GM23338 (cell line): ENCODE results near the gene GPR108. TPM values are rescaled to one million over a fixed set of nuclear protein-coding genes. Genes with fewer than 3 reads are reported as not detected.

Experiments
- ATAC-seq: fragments of 200-7000 bp; cut with Tn5 transposase; 3 replicates; pipeline ENCODE4 v1.9.1; 2020
- DNase-seq: peaks from one replicate; pipeline ENCODE4 v3.0.0-alpha.2; 2015; ENCODE audit warnings: low spot score
- H2AFZ ChIP-seq: fragments of 200-600 bp; sonication (generic); 2 replicates; pipeline ENCODE4 v1.8.0; 2016; ENCODE audit warnings: antibody characterized with exemption, mild to moderate bottlenecking, moderate library complexity
- H3F3A ChIP-seq: fragments of 200-600 bp; sonication (generic); replicated peaks from 2 replicates; pipeline ENCODE4 v1.8.0; 2017; ENCODE audit warnings: antibody characterized with exemption, mixed run types, low read depth
- H3K27ac ChIP-seq: fragments of 200-600 bp; sonication (generic); 2 replicates; pipeline ENCODE4 v1.6.1; 2016; ENCODE audit warnings: low read depth
- H3K27me3 ChIP-seq: fragments of 200-600 bp; sonication (generic); 2 replicates; pipeline ENCODE4 v1.8.0; 2016; ENCODE audit warnings: mild to moderate bottlenecking, mixed run types, moderate library complexity; ENCODE audit not compliant: insufficient read depth
- H3K36me3 ChIP-seq: fragments of 200-600 bp; sonication (generic); 2 replicates; pipeline ENCODE4 v1.8.0; 2016; ENCODE audit warnings: mild to moderate bottlenecking; ENCODE audit not compliant: insufficient read depth
- H3K4me1 ChIP-seq: fragments of 200-600 bp; sonication (generic); 2 replicates; pipeline ENCODE4 v1.8.0; 2016; ENCODE audit warnings: mild to moderate bottlenecking, moderate library complexity; ENCODE audit not compliant: insufficient read depth
- H3K4me2 ChIP-seq: fragments of 200-600 bp; sonication (generic); 2 replicates; pipeline ENCODE4 v1.7.1; 2017; ENCODE audit warnings: mixed run types
- H3K4me3 ChIP-seq: fragments of 200-600 bp; sonication (generic); 2 replicates; pipeline ENCODE4 v1.6.1; 2016; ENCODE audit warnings: mixed run types
- H3K79me2 ChIP-seq: fragments of 200-600 bp; sonication (generic); replicated peaks from 2 replicates; pipeline ENCODE4 v1.8.0; 2017; ENCODE audit warnings: mild to moderate bottlenecking; ENCODE audit not compliant: insufficient read depth
- H3K9me2 ChIP-seq: fragments of 200-600 bp; sonication (generic); 2 replicates; pipeline ENCODE4 v1.8.0; 2017; ENCODE audit not compliant: insufficient read depth
- H4K20me1 ChIP-seq: fragments of 200-600 bp; sonication (generic); replicated peaks from 2 replicates; pipeline ENCODE4 v1.8.0; 2017; ENCODE audit warnings: mild to moderate bottlenecking; ENCODE audit not compliant: insufficient read depth
- H3K27ac Mint-ChIP-seq: 2 replicates; pipeline ENCODE4 v1.8.0; 2020; ENCODE audit warnings: inconsistent platforms, mild to moderate bottlenecking, moderate library complexity, mixed read lengths
- H3K27me3 Mint-ChIP-seq: 3 replicates; pipeline ENCODE4 v1.8.0; 2022; ENCODE audit warnings: low read depth, mild to moderate bottlenecking, moderate library complexity, mixed read lengths, inconsistent platforms; ENCODE audit not compliant: insufficient read depth, poor library complexity
- H3K36me3 Mint-ChIP-seq: 3 replicates; pipeline ENCODE4 v1.8.0; 2021; ENCODE audit warnings: low read depth, mild to moderate bottlenecking, inconsistent platforms, moderate library complexity, mixed read lengths
- H3K4me1 Mint-ChIP-seq: 3 replicates; pipeline ENCODE4 v1.8.0; 2020; ENCODE audit warnings: mild to moderate bottlenecking, inconsistent platforms, mixed read lengths
- H3K4me3 Mint-ChIP-seq: 3 replicates; pipeline ENCODE4 v1.8.0; 2021; ENCODE audit warnings: moderate library complexity, mild to moderate bottlenecking, inconsistent platforms, mixed read lengths
- H3K9me3 Mint-ChIP-seq: 3 replicates; pipeline ENCODE4 v1.8.0; 2020; ENCODE audit warnings: moderate library complexity, mild to moderate bottlenecking, inconsistent platforms, mixed read lengths
- CREB1 ChIP-seq: fragments of 250-450 bp; sonication (Bioruptor Pico); IDR thresholded peaks from 2 replicates; pipeline ENCODE4 v1.5.0; 2020; ENCODE audit warnings: low read depth, mild to moderate bottlenecking, moderate library complexity
- ETS1 ChIP-seq: IDR thresholded peaks from 2 replicates; pipeline ENCODE4 v1.6.1; 2016; ENCODE audit warnings: antibody characterized with exemption
- EZH2 ChIP-seq: fragments of 200-600 bp; sonication (generic); IDR thresholded peaks from one replicate; pipeline ENCODE4 v1.8.0; 2017; ENCODE audit warnings: antibody characterized with exemption, mild to moderate bottlenecking, low read depth; ENCODE audit not compliant: unreplicated experiment
- EZH2phosphoT487 ChIP-seq: fragments of 200-600 bp; sonication (generic); IDR thresholded peaks from one replicate; pipeline ENCODE4 v1.8.1; 2018; ENCODE audit warnings: antibody characterized with exemption; ENCODE audit not compliant: unreplicated experiment
- JUNB ChIP-seq: IDR thresholded peaks from one replicate; pipeline ENCODE4 v1.6.1; 2016; ENCODE audit warnings: antibody characterized with exemption; ENCODE audit not compliant: unreplicated experiment
- NANOG ChIP-seq: IDR thresholded peaks from 2 replicates; pipeline ENCODE4 v1.6.1; 2016; ENCODE audit warnings: antibody characterized with exemption, borderline replicate concordance
- POLR2AphosphoS5 ChIP-seq: IDR thresholded peaks from 2 replicates; pipeline ENCODE4 v1.6.1; 2016; ENCODE audit warnings: antibody characterized with exemption, low read depth
- REST ChIP-seq: IDR thresholded peaks from one replicate; pipeline ENCODE4 v1.6.1; 2018; ENCODE audit warnings: antibody characterized with exemption; ENCODE audit not compliant: unreplicated experiment
- STAT1 ChIP-seq: IDR thresholded peaks from one replicate; pipeline ENCODE4 v1.6.1; 2016; ENCODE audit warnings: antibody characterized with exemption; ENCODE audit not compliant: unreplicated experiment
- ZNF114 ChIP-seq: fragments of 250-450 bp; sonication (Bioruptor Pico); IDR thresholded peaks from 2 replicates; pipeline ENCODE4 v1.5.0; 2020; ENCODE audit warnings: mild to moderate bottlenecking, moderate library complexity
- ZNF331 ChIP-seq: fragments of 250-450 bp; sonication (Bioruptor Pico); IDR thresholded peaks from 2 replicates; pipeline ENCODE4 v1.5.0; 2020; ENCODE audit warnings: low read depth, mild to moderate bottlenecking, moderate library complexity
- long read RNA-seq: library from polyadenylated mRNA; unstranded; transcript quantifications from one replicate; pipeline ENCODE4 v2.0.0, GENCODE V29; 2020; ENCODE audit not compliant: unreplicated experiment
- polyA plus RNA-seq: library from polyadenylated mRNA; unstranded; fragments of >200 nt; fragmentation: Nextera tagmentation; extraction: Ambion mirVana; gene quantifications from 2 replicates; pipeline ENCODE4 v1.2.1, GENCODE V29; 2016
- total RNA-seq: library from RNA; depleted of rRNA; stranded (reverse); fragments of >200 nt; shearing (Covaris generic); gene quantifications from 2 replicates; pipeline ENCODE4 v1.2.3, GENCODE V29; 2014; rRNA removed

GPR108 gene
- total RNA-seq (42.6 and 57.9 TPM in 2 replicates), polyA plus RNA-seq (44.8 and 45.9 TPM in 2 replicates)
- long read RNA-seq, transcript GPR108-202 (18 exons, 2,009 nt) = minor isoform, 5 of 27 reads
- long read RNA-seq, transcript GPR108-201 (18 exons, 2,057 nt) = major isoform, 10 of 27 reads
- long read RNA-seq, partial matches to known transcripts = 4 of 27 reads
- long read RNA-seq, other reads (novel, unspliced or antisense) = 8 of 27 reads

GRCh38 chr19:6737284-6737872, at the start of gene GPR108:
Gene GPR108 (minus strand): TSS chr19:6737580. CDS start chr19:6737576, 4 bp downstream.
- Histone ChIP-seq H3K36me3 (no peaks in the 10 kb centered on the region), H3K4me1 (peaks cover 36% of the 10 kb centered on the region), H4K20me1 (peaks cover 10% of the 10 kb centered on the region; the same call in 1 of the 2 replicates), H3K27ac (peak within 1 kb of the TSS; percentile 95), H2AFZ (peak within 1 kb of the TSS; percentile 89), H3K27me3 (no peaks in the 10 kb centered on the region), H3K4me2 (peak within 1 kb of the TSS; percentile 95), H3F3A (0 out of 2 replicates have a peak, but pooled peaks cover 11% of the 10 kb centered on the region), H3K79me2 (peaks cover 29% of the 10 kb centered on the region), H3K4me3 (peak within 1 kb of the TSS; percentile 94), H3K9me2 (no peaks in the 10 kb centered on the region)
- H3K4me3 Mint-ChIP-seq = peak within 1 kb of the TSS; percentile 95
- peaks cover 15% of the 10 kb centered on the region for H3K27me3 Mint-ChIP-seq
- peak within 1 kb of the TSS; percentile 98 for H3K27ac Mint-ChIP-seq
- H3K4me1 Mint-ChIP-seq = peaks cover 38% of the 10 kb centered on the region
- peak; percentile 97 for TF ChIP-seq CREB1
- peak; percentile 11; the same call in 1 of the 2 replicates for TF ChIP-seq POLR2AphosphoS5
- no peak for TF ChIP-seq ZNF114 (CRISPR knock-in tag)
- peak; percentile 100 for DNase-seq
- H3K36me3 Mint-ChIP-seq = peaks cover 11% of the 10 kb centered on the region
- ATAC-seq = peak; percentile 55
- H3K9me3 Mint-ChIP-seq = no peaks in the 10 kb centered on the region; the same call in 2 of the 3 replicates

DNA sequence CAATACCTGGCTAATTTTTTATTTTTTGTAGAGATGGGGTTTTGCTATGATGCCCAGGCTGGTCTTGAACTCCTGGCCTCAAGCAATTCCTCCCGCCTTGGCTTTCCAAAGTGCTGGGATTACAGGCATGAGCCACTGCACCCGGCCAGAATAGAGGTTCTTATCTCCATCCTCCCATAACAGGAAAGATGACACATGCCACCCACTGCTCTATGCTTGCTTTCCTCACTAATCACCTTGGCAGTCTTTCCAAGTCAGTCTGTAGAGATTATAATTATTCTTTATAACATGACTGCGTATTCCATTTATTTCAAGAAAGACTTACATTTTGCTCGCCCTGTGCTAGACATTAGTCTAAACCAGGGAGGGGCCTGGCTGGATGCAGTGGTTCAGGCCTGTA, 41.8 kb upstream of the GPR108 start:
- Histone ChIP-seq H3K4me3 (no peak overlapping the region), H3K79me2 (no peaks in the 10 kb centered on the region), H3K4me1 (no peaks in the 10 kb centered on the region), H3K27me3 (no peaks in the 10 kb centered on the region), H2AFZ (no peak overlapping the region), H3K36me3 (no peaks in the 10 kb centered on the region), H3K4me2 (no peak overlapping the region), H3F3A (no peaks in the 10 kb centered on the region), H3K9me2 (no peaks in the 10 kb centered on the region), H3K27ac (no peak overlapping the region), H4K20me1 (no peaks in the 10 kb centered on the region)
- peaks cover 7% of the 10 kb centered on the region for H3K27me3 Mint-ChIP-seq
- H3K4me3 Mint-ChIP-seq = no peak overlapping the region
- no peak for ATAC-seq
- H3K36me3 Mint-ChIP-seq = peaks cover 27% of the 10 kb centered on the region
- no peaks in the 10 kb centered on the region for H3K4me1 Mint-ChIP-seq
- peaks cover 86% of the 10 kb centered on the region for H3K9me3 Mint-ChIP-seq
- no peak for DNase-seq
- no peak overlapping the region for H3K27ac Mint-ChIP-seq
- TF ChIP-seq EZH2phosphoT487 = no peak
- no peak for TF ChIP-seq ETS1
- TF ChIP-seq ZNF331 (CRISPR knock-in tag) = no peak
- no peak for TF ChIP-seq ZNF114 (CRISPR knock-in tag)
- no peak for TF ChIP-seq EZH2
- TF ChIP-seq REST = no peak
- TF ChIP-seq NANOG = no peak
- TF ChIP-seq JUNB = no peak
- no peak for TF ChIP-seq CREB1
- no peak for TF ChIP-seq STAT1
- TF ChIP-seq POLR2AphosphoS5 = no peak
